ENCODE measurements around the gene CTSW. TPM values are rescaled to one million over a fixed set of nuclear protein-coding genes. Genes with fewer than 3 reads are reported as not detected.

CTSW gene
- total and polyA plus RNA-seq, 4 donors, result 2.9 to 8.7 (median 3.8) TPM

DNA sequence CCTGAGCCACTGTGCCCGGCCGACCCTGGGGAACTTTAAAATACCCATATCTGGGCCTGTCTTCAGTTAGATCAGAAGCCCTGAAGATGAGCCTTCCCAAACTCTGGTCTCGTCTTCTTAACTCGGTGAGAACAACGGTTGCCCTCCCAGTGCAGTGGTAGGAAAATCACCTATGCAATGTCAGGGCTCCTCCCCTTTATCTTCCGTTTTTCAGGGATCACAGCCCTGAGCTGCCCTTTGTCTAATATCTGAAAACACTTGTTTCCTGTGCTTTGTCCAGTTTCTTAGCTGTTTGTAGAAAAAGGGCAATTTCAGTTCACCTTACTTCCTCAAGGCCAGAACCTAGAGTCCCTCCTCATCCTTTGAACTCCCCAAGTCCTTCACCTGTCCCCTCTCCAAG lies 49.0 kb downstream of the CTSW start:
- H3K9ac ChIP-seq (ENCODE audit: insufficient read depth in 1 of 2, low read length in 2 of 2), result no peak overlapping the region
- peaks cover 0 to 6% (median 0%) of the 10 kb centered on the region in 5 donors for H3K4me1 ChIP-seq (ENCODE audit: control insufficient read depth in 5 of 5, insufficient read depth in 5 of 5, low read length in 5 of 5)
- H3K27ac ChIP-seq (ENCODE audit: low read depth in 1 of 2, low read length in 1 of 2), result no peak overlapping the region
- no peaks in the 10 kb centered on the region for H3K9me3 ChIP-seq (ENCODE audit: control insufficient read depth in 4 of 4, insufficient read depth in 3 of 4, low read length in 3 of 4)
- no peak overlapping the region for H3K4me3 ChIP-seq
- no peak for DNase-seq
- WGBS, 2 donors, result 39 to 56% methylated on average over 6 of the region's 6 CpGs
- ATAC-seq (ENCODE audit: insufficient read depth, low FRiP score), result no peak
- H3K36me3 ChIP-seq (ENCODE audit: control insufficient read depth in 4 of 4, insufficient read depth in 4 of 4, low read length in 4 of 4), result peaks cover 0 to 3% (median 1%) of the 10 kb centered on the region in 4 donors
- no peaks in the 10 kb centered on the region for H3K27me3 ChIP-seq (ENCODE audit: control insufficient read depth in 3 of 3, insufficient read depth in 3 of 3, low read length in 2 of 3)
- TF ChIP-seq, protein P1, sequence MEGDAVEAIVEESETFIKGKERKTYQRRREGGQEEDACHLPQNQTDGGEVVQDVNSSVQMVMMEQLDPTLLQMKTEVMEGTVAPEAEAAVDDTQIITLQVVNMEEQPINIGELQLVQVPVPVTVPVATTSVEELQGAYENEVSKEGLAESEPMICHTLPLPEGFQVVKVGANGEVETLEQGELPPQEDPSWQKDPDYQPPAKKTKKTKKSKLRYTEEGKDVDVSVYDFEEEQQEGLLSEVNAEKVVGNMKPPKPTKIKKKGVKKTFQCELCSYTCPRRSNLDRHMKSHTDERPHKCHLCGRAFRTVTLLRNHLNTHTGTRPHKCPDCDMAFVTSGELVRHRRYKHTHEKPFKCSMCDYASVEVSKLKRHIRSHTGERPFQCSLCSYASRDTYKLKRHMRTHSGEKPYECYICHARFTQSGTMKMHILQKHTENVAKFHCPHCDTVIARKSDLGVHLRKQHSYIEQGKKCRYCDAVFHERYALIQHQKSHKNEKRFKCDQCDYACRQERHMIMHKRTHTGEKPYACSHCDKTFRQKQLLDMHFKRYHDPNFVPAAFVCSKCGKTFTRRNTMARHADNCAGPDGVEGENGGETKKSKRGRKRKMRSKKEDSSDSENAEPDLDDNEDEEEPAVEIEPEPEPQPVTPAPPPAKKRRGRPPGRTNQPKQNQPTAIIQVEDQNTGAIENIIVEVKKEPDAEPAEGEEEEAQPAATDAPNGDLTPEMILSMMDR (IDR thresholded peaks at IDR 0.05; ENCODE audit: control extremely low read depth, extremely low read depth), result no peak

DNA sequence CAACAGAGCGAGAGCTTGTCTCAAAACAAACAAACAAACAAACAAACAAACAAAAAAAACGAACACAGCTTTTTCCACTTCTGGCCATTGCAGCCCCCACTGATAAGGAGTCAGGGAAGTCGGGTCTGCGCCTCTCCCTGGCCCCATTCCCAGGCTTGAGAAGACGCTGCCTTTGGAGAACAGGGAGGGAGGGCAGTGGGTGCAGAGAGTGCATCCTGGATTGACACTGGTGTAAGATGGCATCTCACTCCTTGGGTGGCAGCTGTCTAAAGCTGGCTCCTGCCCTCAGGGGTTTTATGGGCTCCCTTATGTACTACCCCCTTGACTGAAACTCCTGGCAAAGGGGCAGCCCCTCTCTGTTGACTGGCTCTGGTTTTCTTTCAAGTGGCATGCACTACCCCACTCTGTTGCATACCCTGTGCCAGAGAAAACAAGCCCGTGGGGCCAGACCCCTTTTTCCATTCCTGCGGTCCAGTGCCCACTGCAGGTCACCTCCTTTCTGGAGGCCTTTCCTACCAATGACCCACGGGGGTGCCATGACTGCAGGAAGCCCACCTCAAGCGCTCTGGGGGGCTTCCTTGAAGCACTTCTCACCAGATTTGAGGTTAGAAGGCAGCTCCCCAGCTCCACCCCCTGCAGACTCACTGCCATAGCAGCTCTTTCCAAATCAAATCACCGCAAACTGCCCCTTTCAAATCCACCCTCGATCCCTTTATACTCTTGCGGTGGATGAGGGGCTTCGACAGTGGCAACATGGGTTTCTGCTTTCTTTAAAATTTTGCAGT lies 52.3 kb downstream of the CTSW start:
- Histone ChIP-seq H3K4me3 (no peak overlapping the region), H3K27me3 (ENCODE audit: control insufficient read depth in 3 of 3, insufficient read depth in 3 of 3, low read length in 2 of 3) (no peaks in the 10 kb centered on the region), H3K9ac (ENCODE audit: insufficient read depth in 1 of 2, low read length in 2 of 2) (no peak overlapping the region), H3K9me3 (ENCODE audit: control insufficient read depth in 4 of 4, insufficient read depth in 3 of 4, low read length in 3 of 4) (no peaks in the 10 kb centered on the region), H3K27ac (ENCODE audit: low read depth in 1 of 2, low read length in 1 of 2) (no peak overlapping the region), H3K4me1 (ENCODE audit: control insufficient read depth in 5 of 5, insufficient read depth in 5 of 5, low read length in 5 of 5) (peaks cover 0 to 12% (median 0%) of the 10 kb centered on the region in 5 donors), H3K36me3 (ENCODE audit: control insufficient read depth in 4 of 4, insufficient read depth in 4 of 4, low read length in 4 of 4) (no peaks in the 10 kb centered on the region)
- TF ChIP-seq, protein P1 (IDR thresholded peaks at IDR 0.05; ENCODE audit: control extremely low read depth, extremely low read depth), result no peak
- ATAC-seq (ENCODE audit: insufficient read depth, low FRiP score) (no peak), DNase-seq (no peak)
- WGBS, 2 donors, result 56 to 67% methylated on average over 13 of the region's 13 CpGs

DNA sequence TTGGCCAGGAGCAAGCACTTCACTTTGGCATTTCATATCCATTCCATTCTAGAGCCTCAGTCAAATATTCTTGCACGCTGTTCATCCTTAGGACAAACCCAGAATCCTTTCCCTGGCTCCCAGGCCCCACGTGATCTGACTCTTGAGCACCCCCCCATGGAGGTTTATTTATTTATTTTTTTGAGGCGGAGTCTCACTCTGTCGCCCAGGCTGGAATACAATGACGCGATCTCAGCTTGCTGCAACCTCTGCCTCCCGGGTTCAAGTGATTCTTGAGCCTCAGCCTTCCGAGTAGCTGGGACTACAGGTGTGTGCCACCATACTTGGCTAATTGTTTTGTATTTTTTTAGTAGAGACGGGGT lies 52.9 kb downstream of the CTSW start:
- TF ChIP-seq, protein P1 (IDR thresholded peaks at IDR 0.05; ENCODE audit: control extremely low read depth, extremely low read depth), result no peak
- peaks cover 0 to 12% (median 0%) of the 10 kb centered on the region in 5 donors for H3K4me1 ChIP-seq (ENCODE audit: control insufficient read depth in 5 of 5, insufficient read depth in 5 of 5, low read length in 5 of 5)
- DNase-seq (peak in 1 of 3 donors; percentile 45), ATAC-seq (ENCODE audit: insufficient read depth, low FRiP score) (no peak)
- H3K9ac ChIP-seq (ENCODE audit: insufficient read depth in 1 of 2, low read length in 2 of 2), result no peak overlapping the region
- H3K27me3 ChIP-seq (ENCODE audit: control insufficient read depth in 3 of 3, insufficient read depth in 3 of 3, low read length in 2 of 3), result no peaks in the 10 kb centered on the region
- no peak overlapping the region for H3K4me3 ChIP-seq
- no peaks in the 10 kb centered on the region for H3K9me3 ChIP-seq (ENCODE audit: control insufficient read depth in 4 of 4, insufficient read depth in 3 of 4, low read length in 3 of 4)
- no peak overlapping the region for H3K27ac ChIP-seq (ENCODE audit: low read depth in 1 of 2, low read length in 1 of 2)
- WGBS, 2 donors, result 38 to 56% methylated on average over 9 of the region's 9 CpGs
- H3K36me3 ChIP-seq (ENCODE audit: control insufficient read depth in 4 of 4, insufficient read depth in 4 of 4, low read length in 4 of 4), result no peaks in the 10 kb centered on the region

Other genes with a start within 250 kb of the CTSW start
- gene SIPA1, start 241.7 kb upstream of the CTSW start, total RNA-seq, result 10 to 100 TPM; 39.7 to 82.8 TPM
- gene SIPA1, start 241.7 kb upstream of the CTSW start, polyA plus RNA-seq, result 100 to 1,000 TPM in 1 of 2 donors, 10 to 100 TPM in 1; 82.8 to 102 TPM
- gene RELA, start 216.9 kb upstream of the CTSW start, total RNA-seq, result 10 to 100 TPM; 50.2 to 72.6 TPM
- 10 to 100 TPM; 34.8 to 65.8 TPM for gene RELA, start 216.9 kb upstream of the CTSW start, polyA plus RNA-seq
- 10 to 100 TPM; 45.3 to 88.6 TPM for gene KAT5, start 167.6 kb upstream of the CTSW start, total RNA-seq
- 10 to 100 TPM; 70.0 to 95.3 TPM for gene KAT5, start 167.6 kb upstream of the CTSW start, polyA plus RNA-seq
- 10 to 100 TPM; 21.8 to 62.3 TPM for gene RNASEH2C, start 159.0 kb upstream of the CTSW start, total RNA-seq
- gene RNASEH2C, start 159.0 kb upstream of the CTSW start, polyA plus RNA-seq, result 10 to 100 TPM; 88.5 to 97.7 TPM
- gene AP5B1, start 98.9 kb upstream of the CTSW start, total RNA-seq, result 10 to 100 TPM in 1 of 2 donors, 1 to 10 TPM in 1; 8.6 to 35.5 TPM
- gene AP5B1, start 98.9 kb upstream of the CTSW start, polyA plus RNA-seq, result 10 to 100 TPM; 13.0 to 35.1 TPM
- under 1 TPM; 0.17 to 0.77 TPM for gene OVOL1, start 92.8 kb upstream of the CTSW start, total RNA-seq
- 1 to 10 TPM in 1 of 2 donors, under 1 TPM in 1; 0.96 to 1.4 TPM for gene OVOL1, start 92.8 kb upstream of the CTSW start, polyA plus RNA-seq
- gene SNX32, start 45.9 kb upstream of the CTSW start, total RNA-seq, result under 1 TPM; 0.52 to 0.77 TPM
- under 1 TPM; 0.14 to 0.88 TPM for gene SNX32, start 45.9 kb upstream of the CTSW start, polyA plus RNA-seq
- 100 to 1,000 TPM; 387 to 967 TPM for gene CFL1, start 21.7 kb upstream of the CTSW start, total RNA-seq
- 1,000 to 10,000 TPM in 1 of 2 donors, 100 to 1,000 TPM in 1; 493 to 1,282 TPM for gene CFL1, start 21.7 kb upstream of the CTSW start, polyA plus RNA-seq
- gene MUS81, start 19.4 kb upstream of the CTSW start, total RNA-seq, result 10 to 100 TPM; 35.0 to 61.4 TPM
- 10 to 100 TPM; 46.2 to 62.2 TPM for gene MUS81, start 19.4 kb upstream of the CTSW start, polyA plus RNA-seq
- gene EFEMP2, start 7.0 kb upstream of the CTSW start, total RNA-seq, result 10 to 100 TPM; 62.8 to 67.0 TPM
- gene EFEMP2, start 7.0 kb upstream of the CTSW start, polyA plus RNA-seq, result 10 to 100 TPM; 34.2 to 44.8 TPM
- gene FIBP, start 8.6 kb downstream of the CTSW start, total RNA-seq, result 10 to 100 TPM; 49.8 to 74.6 TPM
- gene FIBP, start 8.6 kb downstream of the CTSW start, polyA plus RNA-seq, result 10 to 100 TPM; 47.1 to 77.2 TPM
- 10 to 100 TPM; 20.7 to 55.4 TPM for gene CCDC85B, start 10.8 kb downstream of the CTSW start, total RNA-seq
- gene CCDC85B, start 10.8 kb downstream of the CTSW start, polyA plus RNA-seq, result 10 to 100 TPM; 52.5 to 63.4 TPM
- 10 to 100 TPM in 1 of 2 donors, under 1 TPM in 1; 0.43 to 11.4 TPM for gene FOSL1, start 20.6 kb downstream of the CTSW start, total RNA-seq
- 10 to 100 TPM; 19.2 to 19.9 TPM for gene FOSL1, start 20.6 kb downstream of the CTSW start, polyA plus RNA-seq
- 10 to 100 TPM; 17.9 to 38.8 TPM for gene C11orf68, start 39.2 kb downstream of the CTSW start, total RNA-seq
- 10 to 100 TPM; 26.8 to 30.8 TPM for gene C11orf68, start 39.2 kb downstream of the CTSW start, polyA plus RNA-seq
- gene DRAP1, start 39.6 kb downstream of the CTSW start, total RNA-seq, result 10 to 100 TPM; 40.8 to 92.7 TPM
- 100 to 1,000 TPM in 1 of 2 donors, 10 to 100 TPM in 1; 99.4 to 140 TPM for gene DRAP1, start 39.6 kb downstream of the CTSW start, polyA plus RNA-seq
- gene TSGA10IP, start 65.6 kb downstream of the CTSW start, total RNA-seq, result under 1 TPM; 0.34 TPM
- gene TSGA10IP, start 65.6 kb downstream of the CTSW start, polyA plus RNA-seq, result under 1 TPM; 0.07 to 0.20 TPM
- 10 to 100 TPM; 31.4 to 52.3 TPM for gene SART1, start 81.9 kb downstream of the CTSW start, total RNA-seq
- 100 to 1,000 TPM in 1 of 2 donors, 10 to 100 TPM in 1; 44.3 to 145 TPM for gene SART1, start 81.9 kb downstream of the CTSW start, polyA plus RNA-seq
- gene EIF1AD, start 122.3 kb downstream of the CTSW start, total RNA-seq, result 10 to 100 TPM; 27.4 to 33.2 TPM
- 10 to 100 TPM; 22.0 to 29.9 TPM for gene EIF1AD, start 122.3 kb downstream of the CTSW start, polyA plus RNA-seq
- gene BANF1, start 122.7 kb downstream of the CTSW start, total RNA-seq, result 100 to 1,000 TPM in 1 of 2 donors, 10 to 100 TPM in 1; 17.7 to 185 TPM
- gene BANF1, start 122.7 kb downstream of the CTSW start, polyA plus RNA-seq, result 100 to 1,000 TPM; 132 to 315 TPM
- 10 to 100 TPM in 1 of 2 donors, 1 to 10 TPM in 1; 7.1 to 17.7 TPM for gene CST6, start 132.2 kb downstream of the CTSW start, total RNA-seq
- 10 to 100 TPM; 31.7 to 38.8 TPM for gene CST6, start 132.2 kb downstream of the CTSW start, polyA plus RNA-seq
- 1 to 10 TPM in 1 of 2 donors, not detected in 1; 2.9 TPM for gene CATSPER1, start 146.6 kb downstream of the CTSW start, total RNA-seq
- gene CATSPER1, start 146.6 kb downstream of the CTSW start, polyA plus RNA-seq, result 1 to 10 TPM; 3.1 to 3.3 TPM
- not detected for gene GAL3ST3, start 169.3 kb downstream of the CTSW start, total RNA-seq
- not detected for gene GAL3ST3, start 169.3 kb downstream of the CTSW start, polyA plus RNA-seq
- gene SF3B2, start 172.5 kb downstream of the CTSW start, total RNA-seq, result 100 to 1,000 TPM; 130 to 187 TPM
- 100 to 1,000 TPM in 1 of 2 donors, 10 to 100 TPM in 1; 78.0 to 139 TPM for gene SF3B2, start 172.5 kb downstream of the CTSW start, polyA plus RNA-seq
- gene PACS1, start 190.4 kb downstream of the CTSW start, total RNA-seq, result 10 to 100 TPM; 42.8 to 48.8 TPM
- 10 to 100 TPM; 22.2 to 26.6 TPM for gene PACS1, start 190.4 kb downstream of the CTSW start, polyA plus RNA-seq